Heart right ventricle (tissue), 16 donors: ENCODE results near the gene FIG4. TPM values are rescaled to one million over a fixed set of nuclear protein-coding genes. Genes with fewer than 3 reads are reported as not detected.

Source experiments
- ATAC-seq, 8 donors: fragments of 200-7000 bp; cut with Tn5 transposase; one replicate each; pipeline ENCODE4 v1.9.1; 2020; ENCODE audit warnings: mild to moderate bottlenecking in 8 of 8, moderate library complexity in 8 of 8, moderate number of reproducible peaks in 1 of 8
- DNase-seq, 2 donors: peaks; one replicate each; pipeline ENCODE4 v3.0.0-alpha.2; 2020
- H3K27ac ChIP-seq, 10 donors: fragments of 200-600 bp; sonication (generic) in 2 of 10; one replicate each; pipeline versions ENCODE4 v1.5.0 to v1.8.0; 2020 to 2022; ENCODE audit warnings: mild to moderate bottlenecking in 3 of 10
- H3K27me3 ChIP-seq, 7 donors: fragments of 200-600 bp; one replicate each; pipeline ENCODE4 v1.8.0; 2021 to 2022; ENCODE audit warnings: mild to moderate bottlenecking in 2 of 7
- H3K36me3 ChIP-seq, 9 donors: fragments of 200-600 bp; sonication (generic) in 1 of 9; one replicate each; pipeline versions ENCODE4 v1.5.0 to v1.8.0; 2020 to 2022; ENCODE audit warnings: mild to moderate bottlenecking in 2 of 9
- H3K4me1 ChIP-seq, 9 donors: fragments of 200-600 bp; sonication (generic) in 1 of 9; one replicate each; pipeline versions ENCODE4 v1.5.0 to v1.8.0; 2020 to 2022; ENCODE audit warnings: mild to moderate bottlenecking in 4 of 9
- H3K4me3 ChIP-seq, 10 donors: fragments of 200-600 bp; sonication (generic) in 2 of 10; one replicate each; pipeline versions ENCODE4 v1.5.0 to v1.8.0; 2020 to 2022; ENCODE audit warnings: mild to moderate bottlenecking in 7 of 10, moderate library complexity in 2 of 10
- H3K9me3 ChIP-seq, 11 donors: fragments of 200-600 bp in 10 of 11; sonication (generic) in 2 of 11; one replicate each; pipeline versions ENCODE4 v1.5.0 to v1.8.0; 2013 to 2022; ENCODE audit warnings: mild to moderate bottlenecking in 2 of 11, control low read depth in 1 of 11, moderate library complexity in 1 of 11
- WGBS, 2 donors: extraction: QIAGEN DNeasy Blood & Tissue Kit; methylation state at CpG; one replicate each; pipeline ENCODE4 v1.1.7; 2013; ENCODE audit warnings: inconsistent platforms in 1 of 2; 5-methylcytosine and 5-hydroxymethylcytosine counted together
- intact Hi-C, 10 donors: fragments of 100-400 bp; cut with DNase I; formaldehyde crosslinking; loops; one replicate each; pipeline versions ENCODE4 v1.11.1 to v1.14.2; 2022
- polyA plus RNA-seq, 2 donors: library from polyadenylated mRNA; stranded (reverse); fragments of 200-250 nt; gene quantifications; one replicate each; pipeline ENCODE4 v1.2.3, GENCODE V29; 2013
- total RNA-seq, 10 donors: library from RNA; stranded (reverse); fragmentation: NEBNext Ultra II Directional in 3 of 10; extraction: Animal tissue kit (Norgen Biotek cat#: 25700) in 3 of 10; gene quantifications; one replicate each; pipeline versions ENCODE4 v1.2.1 to v1.2.4, GENCODE V29; 2021 to 2023
- TF ChIP-seq, protein P1 (sequence below), 9 donors: fragments of 200-600 bp; sonication (generic) in 2 of 9; IDR thresholded peaks; one replicate each; pipeline versions ENCODE4 v1.5.0 to v1.8.0; 2021 to 2022; ENCODE audit warnings: antibody characterized with exemption in 9 of 9, mild to moderate bottlenecking in 5 of 9, moderate library complexity in 1 of 9
- donor health status: Arrhythmogenic right ventricular cardiomyopathy.
- donor health status: ischemic (EF 13 %, LVEDD 7.1; RV severe dilation, severe dysfunction).
- donor health status: healthy with polysubstance abuse.
- donor health status: DM: no; HTN: yes; CAD: no.
- donor health status: DM: no; HTN: no; CAD: no.
- donor health status: ischemic (EF 25% LVEDD 6.9; RV normal size, moderate dysfunction).
- donor health status: ischemic (EF 25% LVEDD 5.7; RV mildly dilated, moderate dysfunction).
- donor health status: healthy.
- donor health status: DM: yes; HTN: yes; CAD: no.
- donor health status: Ischemic cardiomyopathy.
- donor health status: ischemic (EF 35%, LVEDD 5.7; RV mildly dilated, moderate dysfunction).
- donor health status: nonischemic (EF 11% LVEDD 7.7; RV severe dilation, severe dysfunction).
- donor health status: DM: yes; HTN: yes; CAD: no.
- donor health status: PGD.
- donor health status: ischemic (EF 29% LVEDD 5.4; RV normal size, mild dysfunction).
- donor health status: nonischemic (EF 23%, LVEDD 6.1; RV moderate dilation, normal function).

FIG4 gene
- total and polyA plus RNA-seq, 12 donors = 5.1 to 13.1 (median 9.2) TPM

DNA sequence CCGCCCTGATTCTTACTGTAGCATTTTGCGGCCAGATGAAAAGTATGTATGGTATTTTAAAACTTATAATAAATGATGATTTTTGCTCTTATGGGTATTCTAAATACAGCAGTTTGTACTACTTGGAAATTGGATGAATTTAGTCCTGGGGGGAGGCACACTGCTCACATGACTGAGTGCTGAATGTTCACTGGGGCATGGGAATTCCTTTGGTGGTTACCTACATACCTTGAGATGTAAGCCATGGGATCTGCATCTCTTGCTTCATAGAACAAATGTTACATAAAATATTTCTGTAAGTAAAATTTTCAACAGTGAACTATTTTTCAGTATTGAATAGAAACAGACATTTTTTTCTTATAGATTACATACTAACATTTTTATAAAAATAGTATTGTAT lies 71.1 kb downstream of the FIG4 start:
- Histone ChIP-seq H3K27ac (no peak overlapping the region), H3K9me3 (peaks cover 0 to 12% (median 0%) of the 10 kb centered on the region in 11 donors), H3K27me3 (no peaks in the 10 kb centered on the region), H3K4me1 (peaks cover 0 to 18% (median 7%) of the 10 kb centered on the region in 9 donors), H3K36me3 (peaks cover 0 to 54% (median 3%) of the 10 kb centered on the region in 9 donors), H3K4me3 (no peak overlapping the region)
- ATAC-seq (no peak), DNase-seq (no peak)
- 94 to 95% methylated on average over 2 of the region's 2 CpGs for WGBS, 2 donors
- TF ChIP-seq, protein P1, sequence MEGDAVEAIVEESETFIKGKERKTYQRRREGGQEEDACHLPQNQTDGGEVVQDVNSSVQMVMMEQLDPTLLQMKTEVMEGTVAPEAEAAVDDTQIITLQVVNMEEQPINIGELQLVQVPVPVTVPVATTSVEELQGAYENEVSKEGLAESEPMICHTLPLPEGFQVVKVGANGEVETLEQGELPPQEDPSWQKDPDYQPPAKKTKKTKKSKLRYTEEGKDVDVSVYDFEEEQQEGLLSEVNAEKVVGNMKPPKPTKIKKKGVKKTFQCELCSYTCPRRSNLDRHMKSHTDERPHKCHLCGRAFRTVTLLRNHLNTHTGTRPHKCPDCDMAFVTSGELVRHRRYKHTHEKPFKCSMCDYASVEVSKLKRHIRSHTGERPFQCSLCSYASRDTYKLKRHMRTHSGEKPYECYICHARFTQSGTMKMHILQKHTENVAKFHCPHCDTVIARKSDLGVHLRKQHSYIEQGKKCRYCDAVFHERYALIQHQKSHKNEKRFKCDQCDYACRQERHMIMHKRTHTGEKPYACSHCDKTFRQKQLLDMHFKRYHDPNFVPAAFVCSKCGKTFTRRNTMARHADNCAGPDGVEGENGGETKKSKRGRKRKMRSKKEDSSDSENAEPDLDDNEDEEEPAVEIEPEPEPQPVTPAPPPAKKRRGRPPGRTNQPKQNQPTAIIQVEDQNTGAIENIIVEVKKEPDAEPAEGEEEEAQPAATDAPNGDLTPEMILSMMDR (IDR thresholded peaks at IDR 0.05) = no peak
- intact Hi-C loops = no loop called here

DNA sequence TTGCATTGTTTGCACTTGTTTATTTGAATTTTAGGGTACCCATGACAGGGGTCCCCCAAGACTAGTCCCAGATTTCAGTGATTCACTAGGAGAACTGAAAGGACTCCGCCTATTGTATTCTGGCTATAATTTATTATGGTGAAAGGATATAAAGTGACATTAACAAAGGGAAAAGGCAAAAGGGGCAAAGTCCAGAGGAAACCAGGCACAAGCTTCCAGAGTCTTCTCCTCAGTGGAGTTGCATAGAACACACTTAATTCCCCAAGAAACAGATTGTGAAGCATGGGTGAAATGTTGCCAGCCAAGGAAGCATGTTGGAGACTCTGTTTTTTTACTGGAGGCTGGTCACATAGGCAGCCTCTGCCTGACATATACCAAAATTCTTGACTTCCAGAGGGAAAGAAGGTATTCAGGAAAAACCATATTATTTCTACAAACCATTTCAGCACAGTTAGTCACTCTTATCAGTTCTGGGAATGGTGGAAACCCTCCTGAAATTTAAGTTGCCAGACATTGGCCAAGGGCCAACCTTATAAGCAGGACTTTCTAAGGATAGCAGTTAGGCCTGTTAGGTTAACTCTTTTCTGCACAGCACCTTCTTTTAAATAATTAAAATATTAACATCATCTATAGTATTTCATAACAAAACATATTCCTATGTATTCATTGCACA lies 71.8 kb downstream of the FIG4 start:
- TF ChIP-seq, protein P1 (IDR thresholded peaks at IDR 0.05) = no peak
- Histone ChIP-seq H3K4me1 (peaks cover 0 to 18% (median 7%) of the 10 kb centered on the region in 9 donors), H3K9me3 (peaks cover 0 to 12% (median 0%) of the 10 kb centered on the region in 11 donors), H3K36me3 (peaks cover 0 to 54% (median 0%) of the 10 kb centered on the region in 9 donors), H3K4me3 (no peak overlapping the region), H3K27me3 (no peaks in the 10 kb centered on the region), H3K27ac (no peak overlapping the region)
- WGBS, 2 donors = 0 to 100% methylated on average over 1 of the region's 1 CpG
- intact Hi-C loops = no loop called here
- no peak for DNase-seq
- no peak for ATAC-seq

DNA sequence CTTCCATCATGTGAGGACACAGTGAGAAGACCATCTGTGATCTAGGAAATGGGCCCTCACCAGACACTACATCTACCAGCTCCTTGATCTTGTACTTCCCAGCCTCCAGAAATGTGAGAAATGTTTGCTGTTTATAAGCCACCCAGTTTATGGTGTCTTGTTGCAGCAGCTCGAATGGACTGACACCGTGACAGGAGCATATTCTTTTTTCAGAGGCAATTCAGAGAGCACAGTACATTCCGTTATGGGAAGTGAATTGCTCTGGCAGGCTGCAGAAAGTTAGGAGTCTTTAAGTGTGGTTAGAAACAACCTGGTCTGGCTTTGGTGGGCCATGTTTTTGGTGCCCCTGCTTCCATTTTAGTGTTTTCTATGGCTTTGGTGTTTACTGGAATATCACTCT lies 75.1 kb downstream of the FIG4 start:
- 79 to 93% methylated on average over 3 of the region's 3 CpGs for WGBS, 2 donors
- Histone ChIP-seq H3K27ac (no peak overlapping the region), H3K4me3 (no peak overlapping the region), H3K9me3 (no peaks in the 10 kb centered on the region), H3K27me3 (no peaks in the 10 kb centered on the region), H3K4me1 (peaks cover 0 to 11% (median 0%) of the 10 kb centered on the region in 9 donors), H3K36me3 (peaks cover 0 to 62% (median 0%) of the 10 kb centered on the region in 9 donors)
- DNase-seq (no peak), ATAC-seq (peak in 1 of 8 donors; percentile 49)
- TF ChIP-seq, protein P1 (IDR thresholded peaks at IDR 0.05) = no peak
- intact Hi-C loops = no loop called here

DNA sequence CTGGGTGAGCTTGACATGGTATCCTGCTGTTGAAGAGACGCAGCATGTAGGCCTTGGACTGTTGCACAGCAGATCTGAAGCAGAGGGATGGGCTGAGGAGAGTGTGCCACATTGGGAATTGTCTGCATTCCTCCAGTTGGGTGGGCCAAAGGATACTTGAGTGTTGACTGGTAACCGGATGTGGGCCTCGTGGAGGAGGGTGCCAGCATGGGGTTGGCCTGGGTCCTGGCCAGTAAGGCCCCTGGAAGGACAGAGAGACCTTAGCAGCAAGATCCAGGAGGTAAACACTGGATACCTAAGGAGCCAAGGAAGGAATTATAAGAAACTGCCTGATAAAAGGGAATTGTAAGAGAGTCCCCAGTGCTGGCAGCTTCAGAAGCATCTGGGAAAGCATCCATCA lies 76.9 kb downstream of the FIG4 start:
- no peak for ATAC-seq
- Histone ChIP-seq H3K27me3 (no peaks in the 10 kb centered on the region), H3K4me3 (no peak overlapping the region), H3K27ac (no peak overlapping the region), H3K9me3 (no peaks in the 10 kb centered on the region), H3K36me3 (peaks cover 0 to 56% (median 0%) of the 10 kb centered on the region in 9 donors), H3K4me1 (peaks cover 0 to 27% (median under 1%) of the 10 kb centered on the region in 9 donors)
- TF ChIP-seq, protein P1 (IDR thresholded peaks at IDR 0.05) = no peak
- intact Hi-C loops = no loop called here
- 66 to 74% methylated on average over 3 of the region's 3 CpGs for WGBS, 2 donors
- DNase-seq = no peak
